ENCODE measurements around the gene SAMD8.

GRCh38 chr10:75208181-75208580 is 96.7 kb downstream of the SAMD8 start:
- TF ChIP-seq CTCF (IDR thresholded peaks at IDR 0.05) (no peak), POLR2AphosphoS5 (IDR thresholded peaks at IDR 0.05) (peak in 1 of 4 donors; percentile 36), POLR2A (IDR thresholded peaks at IDR 0.05) (no peak), EP300 (IDR thresholded peaks at IDR 0.05) (no peak)

Measured in sigmoid colon (tissue), 4 donors.